H1 (cell line): ENCODE results near the gene PORCN. TPM values are rescaled to one million over a fixed set of nuclear protein-coding genes. Genes with fewer than 3 reads are reported as not detected.

Source experiments
- CHD1 ChIP-seq: IDR thresholded peaks from 2 replicates; pipeline ENCODE4 v1.6.1; 2012; ENCODE audit warnings: low read depth, low read length, improper control_type of control experiment
- CHD7 ChIP-seq: fragments of 300-600 bp; sonication (generic); IDR thresholded peaks from 2 replicates; pipeline ENCODE4 v1.7.1; 2012; ENCODE audit warnings: low read length, moderate library complexity, mild to moderate bottlenecking, inconsistent platforms; ENCODE audit not compliant: insufficient replicate concordance
- KDM1A ChIP-seq: fragments of 200-600, 300-600 bp; sonication (generic); IDR thresholded peaks from 2 replicates; pipeline ENCODE4 v1.7.1; 2016; ENCODE audit warnings: mild to moderate bottlenecking, low read length, borderline replicate concordance
- KDM4A ChIP-seq: IDR thresholded peaks from one replicate; pipeline ENCODE4 v1.7.1; 2012; ENCODE audit warnings: low read depth, mild to moderate bottlenecking, moderate library complexity, low read length, inconsistent platforms; ENCODE audit not compliant: severe bottlenecking
- MAFK ChIP-seq: IDR thresholded peaks from 2 replicates; pipeline ENCODE4 v1.6.1; 2012; ENCODE audit warnings: low read depth, mild to moderate bottlenecking, improper control_type of control experiment, low read length
- RAD21 ChIP-seq, 2 experiments: IDR thresholded peaks in 1 of 2; conservative IDR thresholded peaks in 1 of 2; 2 replicates each; pipeline ENCODE4 v1.6.1; 2011; ENCODE audit warnings: low read depth in 2 of 2, low read length in 2 of 2, improper control_type of control experiment in 1 of 2, inconsistent platforms in 1 of 2, mild to moderate bottlenecking in 1 of 2, moderate library complexity in 1 of 2
- RNF2 ChIP-seq: fragments of 200-900, 300-1000 bp; sonication (generic); IDR thresholded peaks from 2 replicates; pipeline ENCODE4 v1.7.1; 2016; ENCODE audit warnings: borderline replicate concordance, low read depth, mild to moderate bottlenecking, antibody characterized with exemption, low read length; ENCODE audit not compliant: poor library complexity, severe bottlenecking; ENCODE audit errors: missing control alignments
- SAP30 ChIP-seq: fragments of 300-600 bp; sonication (generic); IDR thresholded peaks from 2 replicates; pipeline ENCODE4 v1.7.1; 2012; ENCODE audit warnings: low read length, moderate library complexity, mild to moderate bottlenecking, inconsistent platforms; ENCODE audit not compliant: insufficient read depth, insufficient replicate concordance
- TCF12 ChIP-seq: IDR thresholded peaks from 2 replicates; pipeline ENCODE4 v1.6.1; 2011; ENCODE audit warnings: low read depth, mild to moderate bottlenecking, low read length
- polyA plus RNA-seq, 7 experiments: library from polyadenylated mRNA; depleted of rRNA in 3 of 7; stranded (reverse) in 5 of 7; unstranded in 2 of 7; fragments of >200 nt in 5 of 7; fragments of 200-250 nt in 2 of 7; gene quantifications; 1 replicate in 5 of 7; 2 replicates in 1 of 7; 4 replicates in 1 of 7; pipeline versions ENCODE4 v1.2.1 to v1.2.3, GENCODE V29; 2011 to 2013; ENCODE audit warnings: missing spikeins in 2 of 7, mixed read lengths in 2 of 7
- total RNA-seq: library from RNA; stranded (reverse); fragmentation: NEBNext Ultra II Directional; extraction: Animal tissue kit (Norgen Biotek cat#: 25700); gene quantifications from 2 replicates; pipeline ENCODE4 v1.2.1, GENCODE V29; 2021

The PORCN gene
- total and polyA plus RNA-seq, 2 of the 8 experiments (the other 6 are each of a cell fraction or from before 2014, with no cell fraction given), result 14.6 to 34.1 TPM

GRCh38 chrX:48470833-48471118, 38.0 kb upstream of the PORCN start (continued):
- TF ChIP-seq CHD7 (no peak), RNF2 (no peak), KDM1A (no peak), KDM4A (no peak), TCF12 (no peak), CHD1 (no peak), RAD21 (IDR thresholded peaks at IDR 0.05 in 1 of 2, conservative IDR thresholded peaks at IDR 0.05 in 1 of 2; ENCODE audit: low read depth in 2 of 2, low read length in 2 of 2) (no peak), MAFK (no peak), SAP30 (no peak)
